HepG2 (cell line): ENCODE measurements around the gene HOXA10. TPM values are rescaled to one million over a fixed set of nuclear protein-coding genes. Genes with fewer than 3 reads are reported as not detected.

Experiments
- CBFB ChIP-seq: sonication (generic); formaldehyde crosslinking; IDR thresholded peaks from 2 replicates; pipeline ENCODE4 v1.4.0; 2020; ENCODE audit warnings: missing genetic modification reagents
- CBX5 ChIP-seq: sonication (generic); formaldehyde crosslinking; IDR thresholded peaks from 2 replicates; pipeline ENCODE4 v1.4.0; 2020; ENCODE audit warnings: missing genetic modification reagents, borderline replicate concordance
- EED ChIP-seq: sonication (generic); formaldehyde crosslinking; IDR thresholded peaks from 2 replicates; pipeline ENCODE4 v1.5.0; 2020; ENCODE audit warnings: mild to moderate bottlenecking, missing genetic modification reagents
- FOXM1 ChIP-seq: sonication (generic); formaldehyde crosslinking; IDR thresholded peaks from 2 replicates; pipeline ENCODE4 v1.5.0; 2020; ENCODE audit warnings: missing genetic modification reagents
- GPN1 ChIP-seq: sonication (generic); formaldehyde crosslinking; IDR thresholded peaks from 2 replicates; pipeline ENCODE4 v1.5.1; 2020; ENCODE audit warnings: missing genetic modification reagents, borderline replicate concordance
- HIVEP1 ChIP-seq: sonication (generic); formaldehyde crosslinking; IDR thresholded peaks from 2 replicates; pipeline ENCODE4 v1.4.0; 2020; ENCODE audit warnings: mild to moderate bottlenecking, missing genetic modification reagents
- KDM5A ChIP-seq: fragments of 200-600 bp; sonication (generic); IDR thresholded peaks from 2 replicates; pipeline ENCODE4 v1.7.0; 2018; ENCODE audit warnings: antibody characterized with exemption, mild to moderate bottlenecking, low read length, borderline replicate concordance
- MED13 ChIP-seq: sonication (generic); formaldehyde crosslinking; IDR thresholded peaks from 2 replicates; pipeline ENCODE4 v1.5.0; 2020; ENCODE audit warnings: missing genetic modification reagents
- MIER2 ChIP-seq: IDR thresholded peaks from 2 replicates; pipeline ENCODE4 v1.6.1; 2016; ENCODE audit warnings: missing biosample characterization, missing genetic modification reagents
- PAX8 ChIP-seq: sonication (generic); formaldehyde crosslinking; IDR thresholded peaks from 2 replicates; pipeline ENCODE4 v1.8.0; 2022; ENCODE audit warnings: mild to moderate bottlenecking, missing genetic modification reagents, borderline replicate concordance
- PLRG1 ChIP-seq: fragments of 450-650 bp; conservative IDR thresholded peaks from 2 replicates; pipeline ENCODE4 v1.6.1; 2016
- RFX1 ChIP-seq: fragments of 450-650 bp; IDR thresholded peaks from 2 replicates; pipeline ENCODE4 v1.6.1; 2017
- SALL1 ChIP-seq: sonication (generic); formaldehyde crosslinking; IDR thresholded peaks from 2 replicates; pipeline ENCODE4 v1.8.0; 2022; ENCODE audit warnings: mild to moderate bottlenecking, missing genetic modification reagents
- SCMH1 ChIP-seq: sonication (generic); formaldehyde crosslinking; IDR thresholded peaks from 2 replicates; pipeline ENCODE4 v1.9.0; 2021; ENCODE audit warnings: missing genetic modification reagents, mild to moderate bottlenecking, borderline replicate concordance
- SMYD3 ChIP-seq: sonication (generic); formaldehyde crosslinking; IDR thresholded peaks from 2 replicates; pipeline ENCODE4 v1.8.1; 2023; ENCODE audit warnings: mild to moderate bottlenecking, missing genetic modification reagents
- SRF ChIP-seq: IDR thresholded peaks from 2 replicates; pipeline ENCODE4 v1.6.1; 2011; ENCODE audit warnings: mild to moderate bottlenecking, low read depth, low read length, moderate library complexity
- ZFP82 ChIP-seq: sonication (generic); formaldehyde crosslinking; IDR thresholded peaks from 2 replicates; pipeline ENCODE4 v1.5.1; 2020; ENCODE audit warnings: mild to moderate bottlenecking, missing genetic modification reagents, borderline replicate concordance
- ZNF138 ChIP-seq: sonication (generic); formaldehyde crosslinking; IDR thresholded peaks from 2 replicates; pipeline ENCODE4 v1.5.0; 2020; ENCODE audit warnings: mild to moderate bottlenecking, low read depth, missing genetic modification reagents
- ZNF556 ChIP-seq: sonication (generic); formaldehyde crosslinking; IDR thresholded peaks from 2 replicates; pipeline ENCODE4 v1.4.0; 2020; ENCODE audit warnings: mild to moderate bottlenecking, missing genetic modification reagents, borderline replicate concordance
- ZNF746 ChIP-seq: sonication (generic); formaldehyde crosslinking; IDR thresholded peaks from 2 replicates; pipeline ENCODE4 v1.8.0; 2022; ENCODE audit warnings: mild to moderate bottlenecking, missing genetic modification reagents
- polyA plus RNA-seq, 8 experiments: library from polyadenylated mRNA; depleted of rRNA in 3 of 8; stranded (reverse) in 7 of 8; unstranded in 1 of 8; fragments of >200 nt; fragmentation: Illumina TruSeq in 4 of 8; extraction: Trizol in 4 of 8; gene quantifications; 2 replicates each; pipeline versions ENCODE4 v1.2.1 to v1.2.3, GENCODE V29; 2011 to 2016; ENCODE audit warnings: low read depth in 4 of 8, missing spikeins in 1 of 8, mixed read lengths in 1 of 8; ENCODE audit not compliant: insufficient read depth in 1 of 8
- total RNA-seq, 5 experiments: library from RNA; depleted of rRNA; stranded (reverse); fragments of >200 nt; fragmentation: Illumina TruSeq; extraction: Trizol; gene quantifications; 2 replicates each; pipeline ENCODE4 v1.2.3, GENCODE V29; 2016; ENCODE audit warnings: low read depth in 1 of 5
- TF ChIP-seq, protein P1 (sequence below), 2 experiments: sonication (generic) in 1 of 2; formaldehyde crosslinking in 1 of 2; IDR thresholded peaks; 2 replicates each; pipeline versions ENCODE4 v1.4.0 to v1.6.1; 2018 to 2020; ENCODE audit warnings: missing genetic modification reagents in 2 of 2, borderline replicate concordance in 1 of 2, low read depth in 1 of 2, mild to moderate bottlenecking in 1 of 2, missing biosample characterization in 1 of 2
- TF ChIP-seq, protein P2 (sequence below): sonication (generic); formaldehyde crosslinking; IDR thresholded peaks from 2 replicates; pipeline ENCODE4 v1.4.0; 2020; ENCODE audit warnings: mild to moderate bottlenecking, missing genetic modification reagents
- TF ChIP-seq, protein P3 (sequence below): fragments of 450-650 bp; IDR thresholded peaks from 2 replicates; pipeline ENCODE4 v1.6.1; 2017; ENCODE audit warnings: mild to moderate bottlenecking
- TF ChIP-seq, protein P4 (sequence below): IDR thresholded peaks from 2 replicates; pipeline ENCODE4 v1.6.1; 2012; ENCODE audit warnings: inconsistent platforms

HOXA10 gene
- total and polyA plus RNA-seq, 2 of the 13 experiments (the other 11 are each of a cell fraction or from before 2014, with no cell fraction given): not detected

DNA sequence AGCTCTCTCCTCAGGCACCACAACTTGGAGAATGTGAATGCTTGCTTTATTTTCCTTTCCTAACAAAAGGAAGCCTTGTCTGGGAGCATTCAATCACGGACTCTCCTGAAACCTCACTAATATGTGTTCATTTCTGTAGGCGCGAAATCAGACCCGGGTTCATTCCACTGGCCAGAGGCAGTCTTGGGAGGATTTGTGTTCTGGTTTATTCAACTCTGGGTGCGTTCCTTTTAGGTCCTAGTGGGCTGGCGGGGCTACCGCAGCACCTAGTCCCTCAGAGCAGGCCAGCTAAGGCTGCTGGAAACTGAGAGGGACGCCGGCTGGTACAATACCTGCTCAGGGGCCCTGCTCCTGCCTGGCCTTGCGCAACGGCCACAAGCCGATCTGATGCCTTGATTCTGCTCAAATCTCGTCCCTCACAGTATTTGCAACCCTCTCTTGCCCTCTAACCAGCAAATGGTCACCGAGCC is 51.1 kb downstream of the HOXA10 start (continued):
- TF ChIP-seq MED13 (CRISPR knock-in tag) (no peak), ZFP82 (CRISPR knock-in tag) (no peak), ZNF746 (CRISPR knock-in tag) (no peak), SCMH1 (CRISPR knock-in tag) (no peak), ZNF556 (CRISPR knock-in tag) (no peak), SMYD3 (CRISPR knock-in tag) (no peak), FOXM1 (CRISPR knock-in tag) (no peak), CBFB (CRISPR knock-in tag) (0 out of 2 replicates have a peak, but pooled peaks have one; percentile 22), RFX1 (no peak), EED (CRISPR knock-in tag) (no peak), GPN1 (CRISPR knock-in tag) (no peak), SRF (no peak), ZNF138 (CRISPR knock-in tag) (no peak), SALL1 (CRISPR knock-in tag) (peak; percentile 42; the same call in 1 of the 2 replicates), MIER2 (CRISPR knock-in tag) (no peak), PAX8 (CRISPR knock-in tag) (0 out of 2 replicates have a peak, but pooled peaks have one; percentile 1), CBX5 (CRISPR knock-in tag) (no peak; the same call in 1 of the 2 replicates), HIVEP1 (0 out of 2 replicates have a peak, but pooled peaks have one; percentile 13), KDM5A (no peak), PLRG1 (no peak)
- TF ChIP-seq, protein P1, sequence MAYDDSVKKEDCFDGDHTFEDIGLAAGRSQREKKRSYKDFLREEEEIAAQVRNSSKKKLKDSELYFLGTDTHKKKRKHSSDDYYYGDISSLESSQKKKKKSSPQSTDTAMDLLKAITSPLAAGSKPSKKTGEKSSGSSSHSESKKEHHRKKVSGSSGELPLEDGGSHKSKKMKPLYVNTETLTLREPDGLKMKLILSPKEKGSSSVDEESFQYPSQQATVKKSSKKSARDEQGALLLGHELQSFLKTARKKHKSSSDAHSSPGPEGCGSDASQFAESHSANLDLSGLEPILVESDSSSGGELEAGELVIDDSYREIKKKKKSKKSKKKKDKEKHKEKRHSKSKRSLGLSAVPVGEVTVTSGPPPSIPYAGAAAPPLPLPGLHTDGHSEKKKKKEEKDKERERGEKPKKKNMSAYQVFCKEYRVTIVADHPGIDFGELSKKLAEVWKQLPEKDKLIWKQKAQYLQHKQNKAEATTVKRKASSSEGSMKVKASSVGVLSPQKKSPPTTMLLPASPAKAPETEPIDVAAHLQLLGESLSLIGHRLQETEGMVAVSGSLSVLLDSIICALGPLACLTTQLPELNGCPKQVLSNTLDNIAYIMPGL (CRISPR knock-in tag; IDR thresholded peaks at IDR 0.05; ENCODE audit: borderline replicate concordance in 1 of 2, low read depth in 1 of 2): no peak
- TF ChIP-seq, protein P2, sequence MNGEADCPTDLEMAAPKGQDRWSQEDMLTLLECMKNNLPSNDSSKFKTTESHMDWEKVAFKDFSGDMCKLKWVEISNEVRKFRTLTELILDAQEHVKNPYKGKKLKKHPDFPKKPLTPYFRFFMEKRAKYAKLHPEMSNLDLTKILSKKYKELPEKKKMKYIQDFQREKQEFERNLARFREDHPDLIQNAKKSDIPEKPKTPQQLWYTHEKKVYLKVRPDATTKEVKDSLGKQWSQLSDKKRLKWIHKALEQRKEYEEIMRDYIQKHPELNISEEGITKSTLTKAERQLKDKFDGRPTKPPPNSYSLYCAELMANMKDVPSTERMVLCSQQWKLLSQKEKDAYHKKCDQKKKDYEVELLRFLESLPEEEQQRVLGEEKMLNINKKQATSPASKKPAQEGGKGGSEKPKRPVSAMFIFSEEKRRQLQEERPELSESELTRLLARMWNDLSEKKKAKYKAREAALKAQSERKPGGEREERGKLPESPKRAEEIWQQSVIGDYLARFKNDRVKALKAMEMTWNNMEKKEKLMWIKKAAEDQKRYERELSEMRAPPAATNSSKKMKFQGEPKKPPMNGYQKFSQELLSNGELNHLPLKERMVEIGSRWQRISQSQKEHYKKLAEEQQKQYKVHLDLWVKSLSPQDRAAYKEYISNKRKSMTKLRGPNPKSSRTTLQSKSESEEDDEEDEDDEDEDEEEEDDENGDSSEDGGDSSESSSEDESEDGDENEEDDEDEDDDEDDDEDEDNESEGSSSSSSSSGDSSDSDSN: 0 out of 2 replicates have a peak, but pooled peaks have one; percentile 5
- TF ChIP-seq, protein P3, sequence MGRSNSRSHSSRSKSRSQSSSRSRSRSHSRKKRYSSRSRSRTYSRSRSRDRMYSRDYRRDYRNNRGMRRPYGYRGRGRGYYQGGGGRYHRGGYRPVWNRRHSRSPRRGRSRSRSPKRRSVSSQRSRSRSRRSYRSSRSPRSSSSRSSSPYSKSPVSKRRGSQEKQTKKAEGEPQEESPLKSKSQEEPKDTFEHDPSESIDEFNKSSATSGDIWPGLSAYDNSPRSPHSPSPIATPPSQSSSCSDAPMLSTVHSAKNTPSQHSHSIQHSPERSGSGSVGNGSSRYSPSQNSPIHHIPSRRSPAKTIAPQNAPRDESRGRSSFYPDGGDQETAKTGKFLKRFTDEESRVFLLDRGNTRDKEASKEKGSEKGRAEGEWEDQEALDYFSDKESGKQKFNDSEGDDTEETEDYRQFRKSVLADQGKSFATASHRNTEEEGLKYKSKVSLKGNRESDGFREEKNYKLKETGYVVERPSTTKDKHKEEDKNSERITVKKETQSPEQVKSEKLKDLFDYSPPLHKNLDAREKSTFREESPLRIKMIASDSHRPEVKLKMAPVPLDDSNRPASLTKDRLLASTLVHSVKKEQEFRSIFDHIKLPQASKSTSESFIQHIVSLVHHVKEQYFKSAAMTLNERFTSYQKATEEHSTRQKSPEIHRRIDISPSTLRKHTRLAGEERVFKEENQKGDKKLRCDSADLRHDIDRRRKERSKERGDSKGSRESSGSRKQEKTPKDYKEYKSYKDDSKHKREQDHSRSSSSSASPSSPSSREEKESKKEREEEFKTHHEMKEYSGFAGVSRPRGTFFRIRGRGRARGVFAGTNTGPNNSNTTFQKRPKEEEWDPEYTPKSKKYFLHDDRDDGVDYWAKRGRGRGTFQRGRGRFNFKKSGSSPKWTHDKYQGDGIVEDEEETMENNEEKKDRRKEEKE: no peak
- TF ChIP-seq, protein P4, sequence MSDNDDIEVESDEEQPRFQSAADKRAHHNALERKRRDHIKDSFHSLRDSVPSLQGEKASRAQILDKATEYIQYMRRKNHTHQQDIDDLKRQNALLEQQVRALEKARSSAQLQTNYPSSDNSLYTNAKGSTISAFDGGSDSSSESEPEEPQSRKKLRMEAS: peak; percentile 12; the same call in 1 of the 2 replicates
